Neural cell (in vitro differentiated cells): ENCODE data around the gene CROCC2.

ENCODE experiments used
- CTCF ChIP-seq: fragments of 450-650 bp; IDR thresholded peaks from 2 replicates; pipeline ENCODE4 v1.5.1; 2014; ENCODE audit warnings: antibody characterized with exemption, mild to moderate bottlenecking, moderate library complexity; ENCODE audit not compliant: poor library complexity, severe bottlenecking
- EP300 ChIP-seq: fragments of 450-650 bp; conservative IDR thresholded peaks from 2 replicates; pipeline ENCODE4 v1.6.1; 2014; ENCODE audit warnings: antibody characterized with exemption, mild to moderate bottlenecking, moderate library complexity; ENCODE audit not compliant: poor library complexity, severe bottlenecking
- EZH2 ChIP-seq: fragments of 200-600, 300-800 bp; shearing (Covaris generic), sonication (generic); IDR thresholded peaks from 2 replicates; pipeline ENCODE4 v1.6.1; 2014; ENCODE audit warnings: antibody characterized with exemption, low read length, borderline replicate concordance, mild to moderate bottlenecking; ENCODE audit not compliant: insufficient read depth, poor library complexity, severe bottlenecking
- MXI1 ChIP-seq: fragments of 450-650 bp; conservative IDR thresholded peaks from 2 replicates; pipeline ENCODE4 v1.6.1; 2014; ENCODE audit warnings: antibody characterized with exemption, mild to moderate bottlenecking; ENCODE audit not compliant: poor library complexity, severe bottlenecking
- POLR2AphosphoS5 ChIP-seq: IDR thresholded peaks from 2 replicates; pipeline ENCODE4 v1.6.1; 2012
- REST ChIP-seq: IDR thresholded peaks from 2 replicates; pipeline ENCODE4 v1.6.1; 2012; ENCODE audit warnings: borderline replicate concordance

- TF ChIP-seq REST (no peak), CTCF (no peak), MXI1 (no peak), EP300 (no peak), POLR2AphosphoS5 (no peak), EZH2 (no peak)
Measured at GRCh38 chr2:240966457-240966905, 60.3 kb downstream of the CROCC2 start.
